ENCODE measurements around the gene MYH13.

DNA sequence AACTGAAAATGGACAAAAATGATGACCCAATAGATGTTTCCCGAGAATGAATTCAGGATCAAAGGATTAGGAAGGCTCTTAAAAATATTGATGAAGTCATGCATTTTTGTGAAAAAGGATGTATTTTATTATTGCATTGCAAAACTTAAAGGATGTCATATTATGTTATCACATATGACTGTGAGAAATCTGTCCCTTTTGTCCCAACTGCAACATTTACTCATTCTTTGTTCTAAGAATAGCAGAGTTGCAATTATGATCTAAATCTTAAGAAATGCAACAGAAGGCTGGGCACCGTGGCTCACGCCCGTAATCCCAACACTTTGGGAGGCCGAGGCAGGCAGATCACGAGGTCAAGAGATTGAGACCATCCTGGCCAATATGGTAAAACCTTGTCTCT, 13.1 kb upstream of the MYH13 start:
- TF ChIP-seq CTCF (IDR thresholded peaks at IDR 0.05): no peak
- no peak for TF ChIP-seq POLR2A (IDR thresholded peaks at IDR 0.05)
- TF ChIP-seq POLR2AphosphoS5 (IDR thresholded peaks at IDR 0.05): no peak
